GM15510 (cell line): ENCODE results near the gene GIMAP7.

Experiments
- POLR2A ChIP-seq: IDR thresholded peaks from 3 replicates; pipeline ENCODE4 v1.6.1; 2011; ENCODE audit warnings: borderline replicate concordance; ENCODE audit not compliant: insufficient read length; ENCODE audit errors: extremely low read depth

Gene GIMAP7

DNA sequence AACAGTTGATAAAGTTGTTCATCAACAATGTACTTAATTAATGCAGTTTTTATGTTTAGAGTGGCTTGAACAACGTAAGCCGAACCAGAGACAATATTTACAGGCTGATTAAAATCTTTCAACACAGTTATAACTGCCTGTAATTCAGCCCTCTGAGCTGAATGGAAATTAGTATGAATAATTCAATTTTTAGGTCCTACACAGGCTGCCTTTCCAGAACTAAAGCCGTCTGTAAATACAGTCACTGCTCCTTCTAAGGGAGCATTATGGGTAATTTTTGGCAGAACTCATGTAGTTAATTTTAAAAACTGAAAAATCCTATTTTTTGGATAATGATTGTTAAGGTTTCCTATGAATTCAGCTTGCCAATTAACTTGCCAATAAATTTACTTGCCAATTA, 49.9 kb downstream of the GIMAP7 start:
- no peak for TF ChIP-seq POLR2A

DNA sequence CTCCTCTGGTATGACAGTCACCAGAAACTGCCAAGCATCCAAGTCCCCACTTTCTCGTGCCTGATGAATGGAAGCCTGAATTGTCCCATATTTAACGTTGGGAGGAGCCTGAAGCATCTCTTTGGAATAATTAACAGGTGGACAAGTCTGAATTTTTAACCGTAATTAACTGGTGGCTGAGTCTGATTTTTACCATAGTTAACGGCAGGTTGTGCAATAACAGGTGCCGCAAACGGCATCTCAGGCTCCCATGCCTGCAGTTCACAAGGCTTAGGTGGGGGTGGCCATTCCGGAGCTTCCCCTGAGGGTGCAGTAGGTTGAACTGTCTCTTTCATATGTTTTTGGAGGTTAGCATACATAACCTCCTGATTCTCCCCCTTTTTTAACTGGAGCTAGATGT, 50.6 kb downstream of the GIMAP7 start:
- no peak for TF ChIP-seq POLR2A

DNA sequence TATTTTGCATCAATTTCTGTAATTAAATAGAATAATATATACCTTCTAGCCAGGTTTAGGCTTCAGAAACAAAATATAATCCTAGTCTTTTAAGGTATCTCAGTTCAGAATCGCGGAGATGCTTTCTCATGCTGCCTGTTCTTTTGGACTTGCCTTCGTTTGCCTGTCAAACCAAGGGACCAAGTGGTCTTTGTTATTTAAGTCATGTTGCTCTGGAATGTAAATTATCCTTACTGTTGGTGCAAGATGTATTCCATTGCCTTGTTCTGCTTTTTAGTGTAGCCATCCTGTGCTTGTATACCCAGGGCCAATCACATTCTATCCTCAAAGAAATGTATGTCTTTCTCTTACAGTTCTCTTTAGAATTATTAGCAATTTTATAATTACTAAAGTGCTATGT, 51.5 kb downstream of the GIMAP7 start:
- no peak for TF ChIP-seq POLR2A

DNA sequence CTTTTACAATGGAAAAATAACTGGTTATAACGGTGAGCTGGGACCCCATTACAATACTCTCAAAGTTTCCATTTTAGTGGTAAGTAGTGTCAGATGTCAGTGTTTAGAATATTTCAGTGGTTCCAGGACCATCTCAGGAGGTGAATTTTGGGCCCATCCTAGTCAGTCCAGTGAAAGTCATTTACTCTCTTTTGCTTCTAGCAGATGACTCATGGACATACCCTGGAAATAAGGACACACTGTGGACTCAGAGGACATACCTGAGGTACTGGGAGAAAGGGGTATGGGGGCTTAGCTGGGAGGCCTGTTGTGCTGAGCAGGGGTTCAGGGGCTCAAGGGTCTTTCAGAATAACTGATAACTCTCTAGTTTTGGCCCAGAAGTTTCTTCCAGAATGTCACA, 51.9 kb downstream of the GIMAP7 start:
- no peak for TF ChIP-seq POLR2A

DNA sequence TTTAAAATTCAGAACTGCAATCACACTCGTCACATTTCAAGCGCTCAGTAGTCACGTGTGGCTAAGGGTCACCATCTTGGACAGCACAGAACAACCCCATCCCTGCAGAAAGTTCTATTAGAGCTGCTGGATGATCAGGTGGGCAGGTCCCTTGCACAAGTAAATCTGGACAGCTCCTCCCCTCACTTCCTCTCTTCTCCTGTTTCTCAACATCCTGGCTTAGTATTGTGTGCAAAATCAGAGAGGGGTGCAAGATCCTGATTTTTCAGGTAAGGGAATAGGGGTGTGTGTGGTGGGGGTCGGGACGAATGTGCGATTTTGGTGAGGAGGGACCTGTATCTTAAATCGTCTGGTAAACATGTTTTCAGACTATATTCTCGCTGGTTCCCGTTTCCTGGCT, 52.5 kb downstream of the GIMAP7 start, which contains the start of gene GIMAP4:
Gene GIMAP4, plus strand, starts transcription at position 222 of the 400 bp plus-strand sequence. CDS start 2,512 bp downstream, outside the sequence.
- TF ChIP-seq POLR2A, result no peak

DNA sequence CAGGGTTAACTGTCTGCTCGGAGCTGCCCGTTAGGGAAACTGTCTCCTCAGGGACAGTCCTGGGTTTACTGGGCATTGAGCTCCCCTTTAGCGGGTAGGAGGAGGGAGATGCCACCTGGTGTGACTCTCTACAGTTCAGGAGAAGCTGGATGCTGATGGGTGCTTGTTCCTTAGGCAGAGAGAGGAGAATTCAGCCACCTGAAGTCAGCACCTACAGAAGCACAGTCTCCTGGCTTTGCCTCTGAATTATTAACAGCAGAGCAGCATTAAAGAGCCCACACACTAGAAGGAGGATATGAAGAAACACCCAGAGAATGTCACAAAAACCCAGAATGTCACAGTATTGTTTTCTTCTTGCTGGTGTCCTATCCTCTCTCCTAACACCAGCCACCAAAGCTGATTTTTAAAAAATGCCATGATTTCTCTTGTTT, 53.2 kb downstream of the GIMAP7 start:
- TF ChIP-seq POLR2A, result no peak

DNA sequence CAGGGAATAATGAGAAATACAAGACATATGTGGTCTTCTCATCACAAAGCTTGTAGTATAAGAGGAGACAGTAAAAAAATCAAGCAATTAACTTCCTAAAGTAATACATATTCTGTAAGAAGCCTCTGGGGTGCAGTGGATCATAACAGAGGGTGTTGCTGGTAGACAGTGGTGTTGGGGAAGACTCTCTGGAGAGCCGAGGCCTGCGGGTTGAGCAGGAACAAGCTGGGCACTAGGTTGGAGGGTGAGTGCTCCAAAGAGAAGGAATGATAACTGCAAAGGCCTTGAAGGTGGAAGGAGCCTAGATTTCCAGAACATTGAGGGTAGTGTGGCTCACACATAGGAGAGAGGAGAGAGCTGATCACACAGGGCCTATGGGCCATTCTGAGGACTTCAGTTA, 54.0 kb downstream of the GIMAP7 start:
- no peak for TF ChIP-seq POLR2A

DNA sequence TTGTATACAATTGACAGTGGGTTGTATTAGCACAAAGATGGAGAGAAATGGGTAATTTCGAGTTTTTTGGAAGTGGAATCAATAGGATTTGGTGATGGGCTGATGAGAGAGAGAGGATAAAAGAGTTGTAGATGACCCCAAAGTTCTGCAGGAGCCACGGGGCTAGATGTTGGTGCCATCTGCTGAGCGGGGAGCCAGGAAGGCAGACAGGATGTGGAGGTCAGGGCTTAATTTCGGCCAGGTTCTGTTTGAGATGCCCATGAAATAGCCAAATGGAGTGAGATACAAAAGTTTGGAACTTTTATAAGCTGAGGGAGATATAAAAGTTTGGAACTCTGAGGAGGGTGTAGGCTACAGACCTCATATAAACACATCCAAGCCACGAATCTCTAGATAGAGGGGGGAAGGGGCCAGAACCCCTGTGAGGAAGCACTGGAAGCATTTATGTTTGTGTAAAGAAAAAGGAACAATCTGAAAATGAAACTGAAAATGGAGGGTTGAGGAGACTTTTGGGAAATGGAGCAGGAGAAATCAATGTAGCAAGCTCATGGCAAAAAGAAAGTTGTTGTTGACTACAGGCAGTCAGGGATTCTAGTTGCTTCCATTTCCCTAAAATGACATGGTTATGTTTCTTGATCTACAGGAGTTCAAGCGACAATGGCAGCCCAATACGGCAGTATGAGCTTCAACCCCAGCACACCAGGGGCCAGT, 54.7 kb downstream of the GIMAP7 start:
- TF ChIP-seq POLR2A, result no peak
